Measurements from ENCODE around the gene ADAT2. TPM values are rescaled to one million over a fixed set of nuclear protein-coding genes. Genes with fewer than 3 reads are reported as not detected.

The ADAT2 gene
- total RNA-seq, 1 experiment from 2014 or later: 18.4 TPM

- Histone ChIP-seq H3K4me2 (ENCODE audit: low read length) (no peak overlapping the region), H3K9ac (ENCODE audit: low read length) (no peak overlapping the region), H3K27me3 (ENCODE audit: insufficient read depth, low read length) (no peaks in the 10 kb centered on the region), H3K4me1 (ENCODE audit: control insufficient read depth in 1 of 2, insufficient read depth in 2 of 2, low read length in 2 of 2) (no peaks in the 10 kb centered on the region), H3K27ac (ENCODE audit: low read depth, low read length) (no peak overlapping the region), H2AFZ (ENCODE audit: low read depth, low read length, poor library complexity, severe bottlenecking) (no peak overlapping the region), H3K4me3 (replicated peaks in 1 of 2; ENCODE audit: low read depth in 1 of 2, low read length in 2 of 2) (no peak overlapping the region), H3K9me3 (ENCODE audit: control insufficient read depth in 1 of 2, insufficient read depth in 1 of 2, low read depth in 1 of 2, low read length in 2 of 2) (no peaks in the 10 kb centered on the region), H3K79me2 (ENCODE audit: insufficient read depth, low read length) (no peaks in the 10 kb centered on the region), H4K20me1 (ENCODE audit: insufficient read depth) (no peaks in the 10 kb centered on the region), H3K9me2 (ENCODE audit: insufficient read depth) (no peaks in the 10 kb centered on the region), H3K36me3 (ENCODE audit: control insufficient read depth in 1 of 2, insufficient read depth in 2 of 2, low read length in 2 of 2) (0 out of 4 replicates have a peak, but pooled peaks cover 0 to 4% of the 10 kb centered on the region in 2 experiments)
- ChIA-PET RAD21 (ENCODE audit: low non-redundant PET in 1 of 2, low total read pairs in 2 of 2, uncharacterized antibody in 2 of 2, unreplicated experiment in 2 of 2) (no interaction called here), POLR2A (no interaction called here), CTCF (no interaction called here)
- no TSS peak for BruUV-seq (replicated peaks)
- no peak for DNase-seq (ENCODE audit: low read depth, low spot score)
- intact Hi-C loops (cut with micrococcal nuclease): no loop called here
- no peak for ATAC-seq
- TF ChIP-seq, protein P1, sequence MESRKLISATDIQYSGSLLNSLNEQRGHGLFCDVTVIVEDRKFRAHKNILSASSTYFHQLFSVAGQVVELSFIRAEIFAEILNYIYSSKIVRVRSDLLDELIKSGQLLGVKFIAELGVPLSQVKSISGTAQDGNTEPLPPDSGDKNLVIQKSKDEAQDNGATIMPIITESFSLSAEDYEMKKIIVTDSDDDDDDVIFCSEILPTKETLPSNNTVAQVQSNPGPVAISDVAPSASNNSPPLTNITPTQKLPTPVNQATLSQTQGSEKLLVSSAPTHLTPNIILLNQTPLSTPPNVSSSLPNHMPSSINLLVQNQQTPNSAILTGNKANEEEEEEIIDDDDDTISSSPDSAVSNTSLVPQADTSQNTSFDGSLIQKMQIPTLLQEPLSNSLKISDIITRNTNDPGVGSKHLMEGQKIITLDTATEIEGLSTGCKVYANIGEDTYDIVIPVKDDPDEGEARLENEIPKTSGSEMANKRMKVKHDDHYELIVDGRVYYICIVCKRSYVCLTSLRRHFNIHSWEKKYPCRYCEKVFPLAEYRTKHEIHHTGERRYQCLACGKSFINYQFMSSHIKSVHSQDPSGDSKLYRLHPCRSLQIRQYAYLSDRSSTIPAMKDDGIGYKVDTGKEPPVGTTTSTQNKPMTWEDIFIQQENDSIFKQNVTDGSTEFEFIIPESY (IDR thresholded peaks at IDR 0.05; ENCODE audit: extremely low read depth, insufficient replicate concordance, low read length): no peak
- TF ChIP-seq EZH2phosphoT487 (IDR thresholded peaks at IDR 0.05; ENCODE audit: borderline replicate concordance): no peak
- TF ChIP-seq, protein P2, sequence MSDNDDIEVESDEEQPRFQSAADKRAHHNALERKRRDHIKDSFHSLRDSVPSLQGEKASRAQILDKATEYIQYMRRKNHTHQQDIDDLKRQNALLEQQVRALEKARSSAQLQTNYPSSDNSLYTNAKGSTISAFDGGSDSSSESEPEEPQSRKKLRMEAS (IDR thresholded peaks at IDR 0.05): no peak
- TF ChIP-seq REST (IDR thresholded peaks at IDR 0.05; ENCODE audit: low read depth): no peak
- no peak for TF ChIP-seq ZNF274 (IDR thresholded peaks at IDR 0.05; ENCODE audit: low read depth, low read length)
- TF ChIP-seq TCF7L2 (IDR thresholded peaks at IDR 0.05; ENCODE audit: borderline replicate concordance, extremely low read depth, insufficient read depth, insufficient read length): no peak
- TF ChIP-seq SIN3A (IDR thresholded peaks at IDR 0.05; ENCODE audit: low read depth): no peak
- no peak for TF ChIP-seq JUND (IDR thresholded peaks at IDR 0.05)
- TF ChIP-seq CBX3 (IDR thresholded peaks at IDR 0.05; ENCODE audit: low read depth): no peak
- no peak for TF ChIP-seq SP1 (IDR thresholded peaks at IDR 0.05; ENCODE audit: low read depth)
- no peak for TF ChIP-seq POLR2AphosphoS5 (IDR thresholded peaks at IDR 0.05; ENCODE audit: low read depth, low read length)
- TF ChIP-seq ZFX (IDR thresholded peaks at IDR 0.05): no peak
- no peak for TF ChIP-seq CEBPB (IDR thresholded peaks at IDR 0.05; ENCODE audit: low read depth)
- TF ChIP-seq EZH2 (IDR thresholded peaks at IDR 0.05): no peak
- TF ChIP-seq ELF1 (IDR thresholded peaks at IDR 0.05; ENCODE audit: borderline replicate concordance, low read depth): no peak
- no peak for TF ChIP-seq RAD21 (IDR thresholded peaks at IDR 0.05; ENCODE audit: low read depth)
- no peak for TF ChIP-seq SRF (IDR thresholded peaks at IDR 0.05; ENCODE audit: low read depth)
These were observed 26.1 kb upstream of the ADAT2 start for GRCh38 chr6:143476545-143476944.

Data from HCT116 (cell line).